Dedifferentiated amniotic fluid mesenchymal stem cell (primary cell): ENCODE measurements around the gene PPP6R3.

ENCODE experiments used
- DNase-seq: peaks from one replicate; pipeline ENCODE4 v3.0.0-alpha.2; 2016; ENCODE audit errors: extremely low spot score

The PPP6R3 gene

GRCh38 chr11:68495220-68495729 lies 34.7 kb downstream of the PPP6R3 start:
- no peak for DNase-seq

GRCh38 chr11:68495872-68496271 lies 35.3 kb downstream of the PPP6R3 start:
- no peak for DNase-seq

DNA sequence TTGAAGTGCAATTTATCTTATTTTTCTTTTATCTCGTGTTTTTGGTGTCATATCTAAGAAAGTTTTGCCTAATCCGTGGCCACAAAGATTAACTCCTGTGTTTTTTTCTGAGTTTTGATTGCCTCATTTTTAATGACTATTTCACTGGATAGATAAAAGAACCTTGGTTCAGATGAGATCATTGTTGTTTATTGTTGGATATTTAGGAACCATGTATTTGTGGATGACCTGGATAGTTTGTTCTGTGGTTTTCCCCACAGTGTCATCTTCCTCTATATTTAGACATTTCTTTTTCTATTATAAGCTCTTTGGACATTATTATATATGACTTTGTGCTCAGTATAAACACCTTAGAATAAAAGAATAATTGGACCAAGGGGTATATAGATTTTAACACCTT lies 37.2 kb downstream of the PPP6R3 start:
- no peak for DNase-seq

- DNase-seq, result no peak
Measured at GRCh38 chr11:68498321-68498720, 37.8 kb downstream of the PPP6R3 start.

GRCh38 chr11:68498903-68499883 lies 38.6 kb downstream of the PPP6R3 start:
- no peak for DNase-seq

DNA sequence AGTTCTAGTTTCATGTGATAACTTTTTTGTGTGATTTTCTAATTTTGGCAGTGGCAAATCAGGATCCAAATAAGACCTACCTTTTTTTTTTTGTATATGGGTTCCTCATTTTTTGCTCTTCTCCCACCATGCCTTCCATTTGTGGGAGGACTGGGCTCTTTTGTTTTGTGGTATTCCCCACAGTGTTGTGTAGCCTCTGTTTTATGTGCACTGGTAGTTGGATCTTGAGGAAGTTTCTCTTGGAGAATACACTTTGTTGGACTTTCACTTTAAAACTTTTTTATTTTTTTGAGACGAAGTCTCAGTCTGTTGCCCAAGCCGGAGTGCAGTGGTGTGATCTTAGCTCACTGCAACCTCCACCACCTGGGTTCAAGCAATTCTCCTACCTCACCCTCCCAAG lies 39.7 kb downstream of the PPP6R3 start:
- no peak for DNase-seq

DNA sequence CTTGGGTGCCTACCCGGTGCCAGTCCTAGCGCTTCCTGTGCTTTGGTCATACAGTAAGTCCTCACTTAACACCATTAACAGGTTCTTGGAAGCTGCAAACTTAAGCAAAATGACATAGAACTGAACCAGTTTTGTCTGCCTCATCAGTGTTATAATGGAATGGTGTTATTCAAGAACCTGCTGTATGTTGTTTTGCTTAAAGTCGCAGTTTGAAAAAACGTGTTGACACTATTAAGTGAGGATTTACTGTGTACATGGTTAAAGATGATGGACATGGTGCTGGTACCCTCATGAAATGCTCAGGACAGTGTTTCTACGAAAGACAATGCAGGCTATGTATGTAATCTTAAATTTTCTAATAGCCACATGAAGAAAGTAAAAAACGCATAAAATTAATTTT lies 41.3 kb downstream of the PPP6R3 start:
- DNase-seq, result no peak

DNA sequence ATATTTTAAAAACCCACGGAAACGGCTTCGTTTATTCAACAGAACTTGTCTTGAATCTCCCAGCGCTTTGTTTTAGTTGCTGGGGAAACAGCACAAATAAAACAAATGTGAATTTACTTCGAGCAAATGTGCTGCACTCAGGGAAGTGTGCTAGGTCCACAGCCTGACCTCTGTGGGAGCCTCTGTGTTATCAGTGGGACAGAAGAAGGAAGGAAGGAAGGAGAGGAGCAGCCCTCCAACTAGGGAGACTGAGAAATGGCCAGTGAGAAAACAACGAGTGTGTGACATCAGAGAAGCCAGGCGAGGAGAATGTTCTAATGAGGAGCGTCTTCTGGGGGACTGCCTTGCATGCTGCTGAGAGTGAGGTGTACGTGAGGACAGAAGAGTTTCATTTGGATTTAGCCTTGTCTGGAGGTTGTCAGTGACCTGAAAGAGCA lies 42.7 kb downstream of the PPP6R3 start:
- DNase-seq, result no peak

DNA sequence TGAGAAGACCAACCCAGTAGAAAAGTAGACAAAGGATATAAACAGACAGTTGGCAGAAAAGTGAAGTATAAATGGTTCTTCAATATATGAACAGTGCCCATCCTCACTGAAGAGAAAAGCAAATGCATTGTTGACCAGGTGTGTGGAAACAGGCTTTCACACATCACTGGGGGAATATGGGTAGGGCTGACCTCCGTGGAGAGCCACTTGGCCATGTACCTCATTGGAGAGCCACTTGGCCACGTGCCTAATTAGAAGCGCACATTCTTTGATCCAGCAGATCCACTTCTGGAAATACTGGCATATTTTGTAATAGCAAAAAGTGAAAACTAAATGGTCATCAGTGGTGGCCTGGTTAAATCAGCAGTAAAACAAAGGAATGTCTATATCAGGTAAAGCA lies 43.2 kb downstream of the PPP6R3 start:
- DNase-seq, result no peak

- DNase-seq, result no peak
Measured at GRCh38 chr11:68504432-68505066, 44.0 kb downstream of the PPP6R3 start.

- no peak for DNase-seq
Measured at GRCh38 chr11:68505596-68505995, 45.0 kb downstream of the PPP6R3 start.

DNA sequence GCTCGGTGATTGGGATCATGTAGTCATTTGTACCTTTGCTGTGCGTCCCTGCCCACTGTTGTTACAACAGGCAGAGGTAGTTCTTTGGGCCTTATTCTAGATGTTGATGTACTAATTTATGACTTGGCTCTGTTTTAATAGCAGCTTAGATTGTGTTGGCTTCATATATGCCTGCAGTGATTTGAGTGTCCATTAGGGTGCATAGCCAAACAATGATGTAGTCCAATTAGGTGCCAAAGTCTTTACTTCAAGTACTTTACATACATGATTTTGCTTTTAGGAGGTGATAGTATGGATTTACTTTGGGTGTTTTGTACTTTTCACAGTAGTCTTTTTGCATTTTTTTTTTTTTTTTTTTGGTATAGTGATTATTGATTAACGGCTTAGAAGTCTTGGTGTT lies 46.4 kb downstream of the PPP6R3 start:
- no peak for DNase-seq

DNA sequence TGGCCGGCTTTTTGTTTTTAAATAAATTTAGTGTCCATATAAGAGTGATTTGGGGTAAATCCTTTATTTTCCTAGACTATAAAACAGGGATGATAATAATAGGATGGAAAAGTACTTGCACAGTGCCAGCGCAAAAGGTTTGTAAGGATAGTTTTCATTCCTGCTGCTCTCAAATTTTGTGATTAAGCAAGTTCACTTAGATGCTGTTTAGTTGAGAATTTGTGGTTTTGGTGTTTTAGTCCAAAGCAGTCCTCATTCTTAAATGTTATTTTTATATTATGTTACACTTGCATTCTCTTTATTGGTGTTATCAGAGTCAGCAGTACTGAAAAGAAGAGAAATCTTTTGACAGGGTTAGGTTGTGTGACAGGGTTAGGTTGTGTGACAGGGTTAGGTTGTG lies 47.9 kb downstream of the PPP6R3 start:
- no peak for DNase-seq

DNA sequence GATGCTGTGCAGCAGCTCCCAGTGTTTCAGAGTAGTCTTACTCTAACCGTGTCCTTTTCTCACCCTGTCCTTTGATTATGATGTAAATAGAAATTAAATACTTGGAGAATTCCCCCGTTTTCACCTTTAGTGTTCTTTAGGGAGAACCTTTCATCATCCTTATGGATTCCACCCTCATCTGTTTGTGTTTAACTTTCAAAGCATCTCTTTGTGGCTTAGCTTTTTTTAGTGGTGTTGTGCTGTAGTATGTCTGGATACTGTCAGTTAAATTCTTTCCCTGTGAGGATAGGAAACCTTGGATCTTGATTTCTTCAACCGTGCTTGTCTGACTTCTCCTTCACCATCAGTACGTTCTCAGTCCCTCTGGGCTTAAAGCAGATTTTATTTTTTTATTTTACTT lies 48.5 kb downstream of the PPP6R3 start:
- DNase-seq, result no peak

- DNase-seq, result no peak
Measured at GRCh38 chr11:68513930-68514487, 53.5 kb downstream of the PPP6R3 start.

DNA sequence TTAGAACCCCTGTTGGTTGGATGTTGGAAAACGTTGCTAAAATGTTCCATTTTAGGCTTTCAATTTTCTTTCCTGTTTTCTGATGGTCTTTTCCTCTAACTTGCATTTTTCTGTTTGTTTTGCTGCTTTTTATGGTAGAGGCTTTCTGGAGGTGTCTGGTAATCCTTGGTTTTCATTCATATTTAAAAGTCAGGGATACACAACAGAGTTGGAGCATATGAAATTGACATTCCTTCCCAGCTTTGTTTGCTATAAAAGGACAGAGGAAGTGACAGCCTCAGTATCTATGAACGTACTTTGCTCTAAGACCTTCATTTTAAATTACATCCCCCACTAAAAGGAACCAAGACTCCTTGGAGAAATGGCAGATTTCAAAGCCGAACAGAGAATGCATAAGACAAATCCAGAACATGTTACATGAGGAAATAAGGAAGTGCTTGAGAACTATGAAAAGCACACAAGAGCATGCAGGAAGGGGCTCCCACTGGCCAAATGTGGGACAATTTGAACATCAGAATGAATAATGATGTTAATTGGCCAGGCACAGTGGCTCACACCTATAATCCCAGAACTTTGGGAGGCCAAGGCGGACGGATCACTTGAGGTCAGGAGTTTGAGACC lies 56.7 kb downstream of the PPP6R3 start:
- DNase-seq, result no peak

DNA sequence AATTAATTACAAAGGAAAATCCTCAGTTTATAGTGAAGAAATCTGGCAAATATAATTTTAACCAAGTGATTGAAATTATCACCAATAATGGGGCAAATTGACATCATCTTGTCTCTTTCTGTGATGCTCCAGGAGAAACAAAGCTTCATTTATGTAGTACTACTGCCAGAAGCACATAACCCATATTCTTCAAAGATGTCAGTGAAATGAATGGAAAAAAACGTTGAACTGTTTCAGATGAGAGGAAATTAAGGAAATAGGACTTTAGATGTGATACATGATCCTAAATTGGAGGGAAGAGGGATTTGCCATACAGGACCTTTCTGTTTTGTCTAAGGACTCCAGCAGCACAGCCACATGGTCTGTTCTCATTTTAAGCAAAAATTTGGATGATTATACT lies 57.6 kb downstream of the PPP6R3 start:
- DNase-seq, result no peak

DNA sequence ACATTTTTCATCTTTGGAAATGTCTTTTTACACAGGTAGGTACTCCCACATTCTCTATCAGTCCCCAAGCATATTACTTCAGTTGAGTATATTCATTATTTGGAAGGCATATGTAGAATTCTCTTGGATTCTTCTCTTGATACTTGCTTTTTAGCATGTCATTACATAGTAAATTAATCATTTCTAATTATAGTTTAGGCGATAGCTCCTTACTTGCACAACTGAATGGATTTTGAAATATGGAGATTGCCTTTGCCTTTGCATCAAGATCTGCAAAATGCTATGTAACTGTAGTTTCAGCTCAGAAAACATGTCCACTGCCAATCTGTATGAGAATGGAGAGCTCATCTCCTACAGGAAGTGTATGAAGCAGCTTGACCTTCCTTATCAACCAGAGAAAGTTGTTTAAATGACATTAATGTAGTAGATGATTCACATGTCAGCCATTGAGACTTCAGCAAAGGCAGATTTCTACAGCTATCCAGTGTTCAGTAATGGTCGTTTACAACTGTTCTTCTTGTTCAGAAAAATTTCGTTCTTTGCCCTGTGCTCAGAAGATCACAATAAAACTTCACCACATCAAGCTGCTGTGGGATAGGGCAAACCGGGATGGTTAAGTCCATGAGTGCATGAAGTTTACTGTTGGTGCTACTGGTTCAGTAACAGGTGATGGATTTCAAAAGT lies 61.6 kb downstream of the PPP6R3 start:
- DNase-seq, result no peak

DNA sequence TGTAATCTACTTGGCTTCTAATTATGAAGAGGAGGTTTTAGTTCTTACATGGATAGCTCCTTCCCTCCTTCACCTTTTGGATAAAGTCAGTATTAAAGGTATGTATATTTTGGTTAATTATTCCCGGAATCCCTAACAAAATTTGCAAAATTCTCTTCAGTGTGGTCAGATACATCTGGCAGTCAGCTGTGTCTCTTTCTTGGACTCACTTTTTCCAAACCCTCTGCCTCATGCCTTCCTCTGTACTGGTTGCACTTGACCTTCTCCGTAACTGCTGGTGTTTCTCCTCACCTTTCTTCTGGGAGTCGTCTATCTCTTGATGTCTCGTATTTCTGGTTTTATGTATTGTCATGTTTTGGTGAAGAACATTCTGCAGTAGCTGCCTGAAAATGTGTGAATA lies 62.5 kb downstream of the PPP6R3 start:
- DNase-seq, result no peak

DNA sequence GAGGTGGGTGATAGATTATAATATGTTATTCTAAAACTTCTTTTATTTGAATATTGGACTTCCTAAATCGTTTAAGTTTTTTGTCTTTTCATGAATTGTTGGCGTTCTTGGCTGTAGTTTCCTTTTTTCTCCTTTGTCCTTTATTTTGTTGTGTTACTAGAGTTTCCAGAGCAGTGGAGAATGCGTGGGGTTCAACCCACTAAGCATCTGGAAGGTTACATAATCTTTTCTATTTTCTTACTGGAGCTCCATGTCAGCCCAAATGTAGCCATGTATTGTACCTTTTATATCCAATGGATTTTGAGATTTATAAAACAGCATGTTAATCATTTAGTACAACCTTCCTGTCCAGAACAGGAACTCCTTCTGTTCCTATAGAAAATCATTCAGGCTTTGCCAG lies 63.2 kb downstream of the PPP6R3 start:
- DNase-seq, result no peak

GRCh38 chr11:68524213-68524612 lies 63.7 kb downstream of the PPP6R3 start:
- DNase-seq, result no peak

- no peak for DNase-seq
Measured at GRCh38 chr11:68524681-68525080, 64.1 kb downstream of the PPP6R3 start.
